Endothelial cell of umbilical vein (primary cell): ENCODE results near the gene UPK3A. TPM values are rescaled to one million over a fixed set of nuclear protein-coding genes. Genes with fewer than 3 reads are reported as not detected.

Experiments used
- BruUV-seq: library from RNA; stranded (reverse); fragments of 400-500 nt; replicated peaks from 2 replicates; lab custom pipeline; 2021; lab: Mats Ljungman, UMichigan
- CTCF ChIA-PET: fragments of 300-600, 350-600 bp; sonication (Branson Sonifier 250); formaldehyde crosslinking; loops from one replicate; lab custom pipeline; 2021; ENCODE audit warnings: antibody characterized with exemption, inconsistent platforms; lab: Charles Lee
- POLR2A ChIA-PET: fragments of 300-600, 350-600 bp; sonication (Branson Sonifier 250); formaldehyde crosslinking; loops from one replicate; lab custom pipeline; 2021; ENCODE audit warnings: antibody characterized with exemption, inconsistent platforms; lab: Charles Lee
- DNase-seq: peaks from one replicate; pipeline ENCODE4 v3.0.0-alpha.2; 2011; ENCODE audit warnings: low read depth, low spot score
- FAIRE-seq: peaks from 2 replicates; lab custom pipeline; 2011; peaks lifted over from hg19 to GRCh38; lab: Jason Lieb, UNC
- H2AFZ ChIP-seq: 2 replicates; pipeline ENCODE4 v1.6.0; 2012; ENCODE audit warnings: low read depth, low read length, control low read depth, inconsistent platforms
- H3K27ac ChIP-seq: 2 replicates; pipeline ENCODE4 v1.5.1; 2011; ENCODE audit warnings: low read depth, mild to moderate bottlenecking, control low read depth, low read length, moderate library complexity; ENCODE audit not compliant: insufficient read depth
- H3K27me3 ChIP-seq, 2 experiments: 2 replicates each; pipeline versions ENCODE4 v1.6.0 to v1.6.1; 2011; ENCODE audit warnings: low read length in 2 of 2, mixed read lengths in 1 of 2; ENCODE audit not compliant: control insufficient read depth in 2 of 2, insufficient read depth in 2 of 2
- H3K36me3 ChIP-seq, 2 experiments: 2 replicates in 1 of 2; 3 replicates in 1 of 2; pipeline ENCODE4 v1.5.1; 2011; ENCODE audit warnings: low read length in 2 of 2, mild to moderate bottlenecking in 1 of 2, moderate library complexity in 1 of 2; ENCODE audit not compliant: control insufficient read depth in 2 of 2, insufficient read depth in 2 of 2; ENCODE audit errors: extremely low read depth in 1 of 2
- H3K4me1 ChIP-seq: 3 replicates; pipeline ENCODE4 v1.5.1; 2011; ENCODE audit warnings: mild to moderate bottlenecking, low read length; ENCODE audit not compliant: control insufficient read depth, insufficient read depth; ENCODE audit errors: extremely low read depth
- H3K4me2 ChIP-seq: 2 replicates; pipeline ENCODE4 v1.6.1; 2011; ENCODE audit warnings: low read length, control low read depth, mixed read lengths; ENCODE audit not compliant: insufficient read depth
- H3K4me3 ChIP-seq, 3 experiments: fragments of 200-600 bp in 1 of 3; sonication (generic), shearing (Covaris generic) in 1 of 3; replicated peaks in 1 of 3; 2 replicates each; pipeline ENCODE4 v1.5.1; 2011 to 2016; ENCODE audit warnings: control low read depth in 3 of 3, low read length in 3 of 3, mild to moderate bottlenecking in 2 of 3, inconsistent platforms in 1 of 3, low read depth in 1 of 3, moderate library complexity in 1 of 3; ENCODE audit not compliant: insufficient read depth in 1 of 3
- H3K79me2 ChIP-seq: 2 replicates; pipeline ENCODE4 v1.6.0; 2012; ENCODE audit warnings: low read length, inconsistent platforms; ENCODE audit not compliant: control insufficient read depth, insufficient read depth
- H3K9ac ChIP-seq: replicated peaks from 2 replicates; pipeline ENCODE3; 2011; ENCODE audit warnings: low read length, control low read depth; ENCODE audit not compliant: insufficient read depth; ENCODE audit errors: extremely low read depth
- H3K9me1 ChIP-seq: replicated peaks from 3 replicates; pipeline ENCODE4 v1.6.0; 2011; ENCODE audit warnings: mild to moderate bottlenecking, low read length; ENCODE audit not compliant: control insufficient read depth, insufficient read depth; ENCODE audit errors: extremely low read depth
- H3K9me3 ChIP-seq: replicated peaks from 2 replicates; pipeline ENCODE4 v1.5.1; 2012; ENCODE audit warnings: low read length, inconsistent platforms; ENCODE audit not compliant: control insufficient read depth, insufficient read depth
- H4K20me1 ChIP-seq: replicated peaks from 2 replicates; pipeline ENCODE3; 2011; ENCODE audit warnings: mild to moderate bottlenecking, low read length; ENCODE audit not compliant: control insufficient read depth, insufficient read depth; ENCODE audit errors: extremely low read depth
- EZH2 ChIP-seq: IDR thresholded peaks from 2 replicates; pipeline ENCODE4 v1.6.1; 2012; ENCODE audit warnings: borderline replicate concordance, low read depth, mild to moderate bottlenecking, moderate library complexity, low read length, inconsistent platforms; ENCODE audit not compliant: severe bottlenecking
- GATA2 ChIP-seq: IDR thresholded peaks from 2 replicates; pipeline ENCODE4 v1.7.0; 2011; ENCODE audit warnings: low read depth, mild to moderate bottlenecking, moderate library complexity, mixed read lengths, low read length; ENCODE audit not compliant: insufficient read length, insufficient read depth
- JUN ChIP-seq: IDR thresholded peaks from 2 replicates; pipeline ENCODE4 v1.6.1; 2011; ENCODE audit warnings: borderline replicate concordance, low read depth; ENCODE audit not compliant: insufficient read length, insufficient read depth
- MYC ChIP-seq: IDR thresholded peaks from one replicate; pipeline ENCODE4 v1.6.1; 2011; ENCODE audit warnings: mild to moderate bottlenecking, low read depth, low read length
- POLR2A ChIP-seq: IDR thresholded peaks from 2 replicates; pipeline ENCODE4 v1.6.1; 2012; ENCODE audit warnings: low read depth, mild to moderate bottlenecking, control low read depth, low read length
- POLR2AphosphoS5 ChIP-seq: IDR thresholded peaks from 2 replicates; pipeline ENCODE4 v1.6.1; 2012; ENCODE audit warnings: low read depth, mild to moderate bottlenecking, control low read depth, low read length, moderate library complexity; ENCODE audit not compliant: insufficient read depth
- dilution Hi-C: fragments of 300-500 bp; cut with MboI; formaldehyde crosslinking; loops from one replicate; pipeline ENCODE4 v1.15.0; 2019; ENCODE audit warnings: low sequenced_read_pairs; ENCODE audit not compliant: extremely low pct_ligation_motif_present
- intact Hi-C: fragments of 100-400 bp; cut with micrococcal nuclease; formaldehyde crosslinking; loops from one replicate; pipeline ENCODE4 v1.10.0; 2022
- polyA plus RNA-seq, 4 experiments: library from polyadenylated mRNA; depleted of rRNA in 3 of 4; stranded (reverse) in 3 of 4; unstranded in 1 of 4; fragments of >200 nt; gene quantifications; 2 replicates each; pipeline versions ENCODE4 v1.2.1 to v1.2.3, GENCODE V29; 2011 to 2012; ENCODE audit warnings: missing spikeins in 1 of 4
- total RNA-seq: library from RNA; stranded (reverse); gene quantifications from 2 replicates; pipeline ENCODE4 v1.2.3, GENCODE V29; 2021
- TF ChIP-seq, protein P1 (sequence below): IDR thresholded peaks from 2 replicates; pipeline ENCODE4 v1.6.1; 2011; ENCODE audit not compliant: insufficient read depth, insufficient read length

Gene UPK3A
- total and polyA plus RNA-seq, 2 donors (not counting 3 experiments of a cell fraction or from before 2014, with no cell fraction given) = not detected

DNA sequence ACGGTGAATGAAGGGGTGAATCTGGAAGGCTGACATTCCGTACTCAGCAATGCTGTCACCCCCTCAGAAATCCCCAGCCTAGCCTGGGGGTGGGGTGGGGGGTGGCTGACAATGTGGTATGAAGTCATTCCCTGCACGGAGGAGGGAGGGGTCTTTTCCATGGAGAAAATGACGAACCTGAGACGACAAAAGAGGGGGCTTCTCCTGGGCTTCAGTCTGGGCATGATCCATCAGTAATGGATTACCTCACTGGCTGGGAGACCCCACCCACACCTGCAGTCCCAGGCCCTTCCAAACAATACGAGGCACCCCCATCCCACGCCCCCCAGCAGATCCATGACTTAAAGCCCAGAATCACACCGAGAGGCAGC lies 45.1 kb upstream of the UPK3A start:
- Histone ChIP-seq H3K79me2 (no peaks in the 10 kb centered on the region), H3K36me3 (no peaks in the 10 kb centered on the region), H3K9me1 (no peaks in the 10 kb centered on the region), H3K4me2 (peak overlapping the region; percentile 73), H3K27me3 (no peaks in the 10 kb centered on the region), H4K20me1 (no peaks in the 10 kb centered on the region), H3K9ac (peak overlapping the region; percentile 57), H3K4me1 (peaks cover 10% of the 10 kb centered on the region), H3K4me3 (peak overlapping the region in 1 of 3 experiments; percentile 68), H3K9me3 (no peaks in the 10 kb centered on the region), H3K27ac (no peak overlapping the region), H2AFZ (no peak overlapping the region)
- ChIA-PET POLR2A (no interaction called here), CTCF (no interaction called here)
- DNase-seq = no peak
- dilution Hi-C loops (no loop called here), intact Hi-C loops (loop anchor here (5.0 kb wide), 1 partner anchor 77 kb away; the partner anchor contains the start of gene NUP50)
- no TSS peak for BruUV-seq
- TF ChIP-seq GATA2 = no peak
- no peak for TF ChIP-seq JUN
- FAIRE-seq = no peak

DNA sequence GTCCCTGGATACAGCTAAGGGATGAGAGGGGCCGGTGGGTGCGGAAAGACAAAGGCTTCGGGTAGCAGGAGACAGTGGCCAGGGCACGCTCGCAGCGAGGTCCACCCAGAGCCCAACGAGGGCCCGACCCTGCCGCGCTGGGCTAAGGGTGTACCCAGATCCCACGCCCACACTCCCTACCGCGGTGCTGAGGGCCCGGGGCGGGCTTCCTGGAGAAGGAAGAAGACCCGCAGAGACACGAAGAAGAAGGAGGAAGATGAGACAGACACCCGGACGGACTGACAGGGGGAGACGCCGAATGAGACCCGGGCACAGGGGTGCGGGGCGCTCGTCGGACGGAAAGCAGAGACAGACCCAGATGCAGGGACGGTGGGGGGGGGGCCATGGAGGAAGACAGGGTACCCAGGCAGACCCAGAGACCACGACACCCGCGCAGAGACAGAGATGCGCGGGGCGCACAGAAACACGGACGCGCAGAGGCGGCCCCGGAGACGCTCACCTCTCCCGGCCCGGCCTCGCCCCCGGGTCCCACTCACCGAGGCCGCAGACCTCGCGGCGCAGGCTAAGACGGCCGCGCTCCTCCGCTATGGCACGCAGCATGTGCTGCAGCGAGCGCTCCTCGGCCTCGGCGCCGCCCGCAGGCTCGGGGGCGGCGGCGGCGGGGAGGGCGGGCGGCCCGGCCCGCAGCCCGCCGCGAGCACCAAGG lies 44.5 kb upstream of the UPK3A start:
- no peaks in the 10 kb centered on the region for H3K27me3 ChIP-seq
- CTCF ChIA-PET = no interaction called here
- dilution Hi-C loops (no loop called here), intact Hi-C loops (loop anchor here (5.0 kb wide), 1 partner anchor 78 kb away; the partner anchor contains the start of gene NUP50)
- FAIRE-seq = no peak
- H3K9ac ChIP-seq = peak overlapping the region; percentile 57
- peak overlapping the region; percentile 73 for H3K4me2 ChIP-seq
- H3K79me2 ChIP-seq = no peaks in the 10 kb centered on the region
- POLR2A ChIA-PET = no interaction called here
- H3K4me3 ChIP-seq = peak overlapping the region; percentile 63 to 70 (median 68)
- peaks cover 10% of the 10 kb centered on the region for H3K4me1 ChIP-seq
- peak; percentile 23 for DNase-seq
- no peak for TF ChIP-seq GATA2
- TF ChIP-seq, protein P1, sequence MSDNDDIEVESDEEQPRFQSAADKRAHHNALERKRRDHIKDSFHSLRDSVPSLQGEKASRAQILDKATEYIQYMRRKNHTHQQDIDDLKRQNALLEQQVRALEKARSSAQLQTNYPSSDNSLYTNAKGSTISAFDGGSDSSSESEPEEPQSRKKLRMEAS = no peak
- TF ChIP-seq MYC = no peak
- no peak for TF ChIP-seq JUN
- TF ChIP-seq POLR2AphosphoS5 = no peak
- TF ChIP-seq EZH2 = no peak
- TF ChIP-seq POLR2A = no peak
- H3K9me3 ChIP-seq = no peaks in the 10 kb centered on the region
- H3K9me1 ChIP-seq = no peaks in the 10 kb centered on the region
- BruUV-seq = no TSS peak
- H3K27ac ChIP-seq = no peak overlapping the region
- peak overlapping the region; percentile 77 for H2AFZ ChIP-seq
- no peaks in the 10 kb centered on the region for H4K20me1 ChIP-seq
- no peaks in the 10 kb centered on the region for H3K36me3 ChIP-seq
